ENCODE results near the gene HSPA1A. TPM values are rescaled to one million over a fixed set of nuclear protein-coding genes. Genes with fewer than 3 reads are reported as not detected.
A peak's percentile ranks its signal among the peaks of the same experiment; 100 is the strongest.
"Not testable (repeated sequence)": the region's sequence is repeated elsewhere in the genome, so short reads cannot be mapped to it uniquely, and the experiment has no call there.

HSPA1A gene
- total and polyA plus RNA-seq, 9 of the 15 experiments (the other 6 are each of a cell fraction or from before 2014, with no cell fraction given): 2.2 to 273 (median 107) TPM

DNA sequence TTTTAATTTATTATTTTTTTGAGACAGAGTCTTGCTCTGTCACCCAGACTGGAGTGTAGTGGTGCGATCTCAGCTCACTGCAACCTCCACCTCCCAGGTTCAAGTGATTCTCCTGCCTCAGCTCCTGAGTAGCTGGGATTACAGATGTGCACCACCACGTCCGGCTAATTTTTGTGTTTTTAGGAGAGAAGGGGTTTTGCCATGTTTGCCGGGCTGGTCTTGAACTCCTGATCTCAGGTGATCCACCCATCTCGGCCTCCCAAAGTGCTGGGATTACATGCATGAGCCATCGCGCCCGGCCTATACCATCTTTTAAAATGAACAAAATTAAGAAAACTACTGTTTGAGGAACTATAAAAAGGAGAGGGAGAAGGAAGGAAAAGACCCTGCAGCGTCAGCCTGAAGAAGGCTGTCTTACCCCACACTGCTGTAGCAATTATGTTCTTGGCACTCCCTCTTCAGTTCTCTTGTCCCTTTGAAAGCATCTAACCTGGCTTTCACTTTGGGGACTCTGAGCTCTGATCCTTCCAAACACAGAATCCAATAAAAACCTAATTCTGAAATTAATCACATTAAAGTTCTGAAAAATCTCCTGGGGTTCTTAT, 8.4 kb downstream of the HSPA1A start:
- DNase-seq (ENCODE audit: extremely low read depth in 1 of 4, low spot score in 3 of 4); in situ Hi-C loops (cut with MboI); CTCF ChIA-PET (ENCODE audit: low intra/inter-chr PET ratio); H3K9me1 ChIP-seq (ENCODE audit: control insufficient read depth, insufficient read depth, low read length); H3K36me3 ChIP-seq (ENCODE audit: control insufficient read depth, insufficient read depth, low read length); H3K27me3 ChIP-seq (ENCODE audit: control insufficient read depth in 2 of 2, insufficient read depth in 2 of 2, low read length in 2 of 2); H2AFZ ChIP-seq (ENCODE audit: low read depth, low read length); H3K4me3 ChIP-seq; H3K4me2 ChIP-seq (ENCODE audit: insufficient read depth, low read length); H4K20me1 ChIP-seq (replicated peaks; ENCODE audit: control insufficient read depth, insufficient read depth, low read length); BruUV-seq (replicated peaks); ATAC-seq; FAIRE-seq; H3K9me3 ChIP-seq (replicated peaks; ENCODE audit: control insufficient read depth, insufficient read depth, low read depth, low read length); TF ChIP-seq NR4A1 (tag; IDR thresholded peaks at IDR 0.05): not testable (repeated sequence)
- Histone ChIP-seq H3K79me2 (ENCODE audit: control insufficient read depth, insufficient read depth, low read length) (peaks cover 55% of the 10 kb centered on the region), H3K4me1 (replicated peaks in 1 of 2; ENCODE audit: control insufficient read depth in 2 of 2, insufficient read depth in 2 of 2, low read length in 2 of 2) (peaks cover 50 to 53% of the 10 kb centered on the region in 2 experiments), H3K9ac (ENCODE audit: insufficient read depth in 1 of 2, low read depth in 2 of 2, low read length in 2 of 2) (peak overlapping the region in 1 of 2 experiments; percentile 97; a peak in 1 of 4 replicates), H3K27ac (ENCODE audit: extremely low read depth, low read depth, low read length) (peak overlapping the region; percentile 99; the same call in 1 of the 3 replicates)
- intact Hi-C loops (cut with micrococcal nuclease): loop anchor here (10.0 kb wide), 1 partner anchor 351 kb away; the partner anchor contains the start of genes AGPAT1 and RNF5
- POLR2A ChIA-PET: interaction anchor here (0.9 to 6.4 kb wide), 9 partner anchors 10 to 163 kb away, joined by 4 to 93 read pairs (median 9); partner anchors contain the start of genes C6orf47, CSNK2B, GPANK1 and HSPA1A
- WGBS (ENCODE audit: insufficient coverage, low coverage, missing lambda C conversion rate): 84% methylated on average over 9 of the region's 9 CpGs
- peak; percentile 37; the same call in 1 of the 2 replicates for TF ChIP-seq STAT5B (CRISPR knock-in tag; IDR thresholded peaks at IDR 0.05)
- peak in 1 of 2 experiments; percentile 26; a peak in 1 of 4 replicates for TF ChIP-seq RAD21 (CRISPR knock-in tag; conservative IDR thresholded peaks at IDR 0.05 in 1 of 2, IDR thresholded peaks at IDR 0.05 in 1 of 2)
- TF ChIP-seq NR4A1 (CRISPR knock-in tag; IDR thresholded peaks at IDR 0.05): 0 out of 2 replicates have a peak, but pooled peaks have one; percentile 73
- 0 out of 2 replicates have a peak, but pooled peaks have one; percentile 28 for TF ChIP-seq ZNF75A (CRISPR knock-in tag; IDR thresholded peaks at IDR 0.05)
- peak in 1 of 2 experiments; percentile 12; a peak in 1 of 4 replicates for TF ChIP-seq HDAC1 (IDR thresholded peaks at IDR 0.05)
- 0 out of 2 replicates have a peak, but pooled peaks have one; percentile 17 for TF ChIP-seq LARP7 (IDR thresholded peaks at IDR 0.05)
- TF ChIP-seq, protein P1, sequence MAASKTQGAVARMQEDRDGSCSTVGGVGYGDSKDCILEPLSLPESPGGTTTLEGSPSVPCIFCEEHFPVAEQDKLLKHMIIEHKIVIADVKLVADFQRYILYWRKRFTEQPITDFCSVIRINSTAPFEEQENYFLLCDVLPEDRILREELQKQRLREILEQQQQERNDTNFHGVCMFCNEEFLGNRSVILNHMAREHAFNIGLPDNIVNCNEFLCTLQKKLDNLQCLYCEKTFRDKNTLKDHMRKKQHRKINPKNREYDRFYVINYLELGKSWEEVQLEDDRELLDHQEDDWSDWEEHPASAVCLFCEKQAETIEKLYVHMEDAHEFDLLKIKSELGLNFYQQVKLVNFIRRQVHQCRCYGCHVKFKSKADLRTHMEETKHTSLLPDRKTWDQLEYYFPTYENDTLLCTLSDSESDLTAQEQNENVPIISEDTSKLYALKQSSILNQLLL (CRISPR knock-in tag; IDR thresholded peaks at IDR 0.05; ENCODE audit: borderline replicate concordance): 0 out of 2 replicates have a peak, but pooled peaks have one; percentile 58
- TF ChIP-seq, protein P2, sequence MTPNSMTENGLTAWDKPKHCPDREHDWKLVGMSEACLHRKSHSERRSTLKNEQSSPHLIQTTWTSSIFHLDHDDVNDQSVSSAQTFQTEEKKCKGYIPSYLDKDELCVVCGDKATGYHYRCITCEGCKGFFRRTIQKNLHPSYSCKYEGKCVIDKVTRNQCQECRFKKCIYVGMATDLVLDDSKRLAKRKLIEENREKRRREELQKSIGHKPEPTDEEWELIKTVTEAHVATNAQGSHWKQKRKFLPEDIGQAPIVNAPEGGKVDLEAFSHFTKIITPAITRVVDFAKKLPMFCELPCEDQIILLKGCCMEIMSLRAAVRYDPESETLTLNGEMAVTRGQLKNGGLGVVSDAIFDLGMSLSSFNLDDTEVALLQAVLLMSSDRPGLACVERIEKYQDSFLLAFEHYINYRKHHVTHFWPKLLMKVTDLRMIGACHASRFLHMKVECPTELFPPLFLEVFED (CRISPR knock-in tag; conservative IDR thresholded peaks at IDR 0.05): 0 out of 2 replicates have a peak, but pooled peaks have one; percentile 28
- peak; percentile 10; the same call in 1 of the 2 replicates for TF ChIP-seq CXXC5 (CRISPR knock-in tag; IDR thresholded peaks at IDR 0.05)
- TF ChIP-seq, protein P3, sequence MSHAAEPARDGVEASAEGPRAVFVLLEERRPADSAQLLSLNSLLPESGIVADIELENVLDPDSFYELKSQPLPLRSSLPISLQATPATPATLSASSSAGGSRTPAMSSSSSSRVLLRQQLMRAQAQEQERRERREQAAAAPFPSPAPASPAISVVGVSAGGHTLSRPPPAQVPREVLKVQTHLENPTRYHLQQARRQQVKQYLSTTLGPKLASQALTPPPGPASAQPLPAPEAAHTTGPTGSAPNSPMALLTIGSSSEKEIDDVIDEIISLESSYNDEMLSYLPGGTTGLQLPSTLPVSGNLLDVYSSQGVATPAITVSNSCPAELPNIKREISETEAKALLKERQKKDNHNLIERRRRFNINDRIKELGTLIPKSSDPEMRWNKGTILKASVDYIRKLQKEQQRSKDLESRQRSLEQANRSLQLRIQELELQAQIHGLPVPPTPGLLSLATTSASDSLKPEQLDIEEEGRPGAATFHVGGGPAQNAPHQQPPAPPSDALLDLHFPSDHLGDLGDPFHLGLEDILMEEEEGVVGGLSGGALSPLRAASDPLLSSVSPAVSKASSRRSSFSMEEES (CRISPR knock-in tag; IDR thresholded peaks at IDR 0.05): 0 out of 2 replicates have a peak, but pooled peaks have one; percentile 12
- TF ChIP-seq, protein P4, sequence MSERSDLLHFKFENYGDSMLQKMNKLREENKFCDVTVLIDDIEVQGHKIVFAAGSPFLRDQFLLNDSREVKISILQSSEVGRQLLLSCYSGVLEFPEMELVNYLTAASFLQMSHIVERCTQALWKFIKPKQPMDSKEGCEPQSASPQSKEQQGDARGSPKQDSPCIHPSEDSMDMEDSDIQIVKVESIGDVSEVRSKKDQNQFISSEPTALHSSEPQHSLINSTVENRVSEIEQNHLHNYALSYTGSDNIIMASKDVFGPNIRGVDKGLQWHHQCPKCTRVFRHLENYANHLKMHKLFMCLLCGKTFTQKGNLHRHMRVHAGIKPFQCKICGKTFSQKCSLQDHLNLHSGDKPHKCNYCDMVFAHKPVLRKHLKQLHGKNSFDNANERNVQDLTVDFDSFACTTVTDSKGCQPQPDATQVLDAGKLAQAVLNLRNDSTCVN (CRISPR knock-in tag; IDR thresholded peaks at IDR 0.05): 0 out of 2 replicates have a peak, but pooled peaks have one; percentile 56
- TF ChIP-seq HSF4 (CRISPR knock-in tag; IDR thresholded peaks at IDR 0.05; ENCODE audit: borderline replicate concordance): 0 out of 2 replicates have a peak, but pooled peaks have one; percentile 14
- 0 out of 4 replicates have a peak, but pooled peaks of 1 of the 2 experiments have one; percentile 17 for TF ChIP-seq MAZ (CRISPR knock-in tag; conservative IDR thresholded peaks at IDR 0.05 in 1 of 2, IDR thresholded peaks at IDR 0.05 in 1 of 2)
- peak; percentile 74; the same call in 1 of the 2 replicates for TF ChIP-seq ZNF583 (CRISPR knock-in tag; IDR thresholded peaks at IDR 0.05)
